Measurements from ENCODE around the gene LHFPL3. TPM values are rescaled to one million over a fixed set of nuclear protein-coding genes. Genes with fewer than 3 reads are reported as not detected.

The LHFPL3 gene
- total and polyA plus RNA-seq, 2 of the 13 experiments (the other 11 are each of a cell fraction or from before 2014, with no cell fraction given) = not detected

GRCh38 chr7:104480529-104480928 is 152.1 kb downstream of the LHFPL3 start:
- Histone ChIP-seq H3K9ac (ENCODE audit: insufficient read depth, low read depth, low read length) (no peak overlapping the region), H3K27me3 (ENCODE audit: control insufficient read depth in 1 of 2, insufficient read depth in 2 of 2, low read length in 2 of 2) (no peaks in the 10 kb centered on the region; a peak in 1 of 5 replicates), H3K27ac (ENCODE audit: extremely low read length, insufficient read depth, low read length) (no peak overlapping the region), H3K9me3 (ENCODE audit: low read length) (no peaks in the 10 kb centered on the region), H2AFZ (ENCODE audit: low read length) (no peak overlapping the region), H3K79me2 (ENCODE audit: insufficient read depth, low read length) (no peaks in the 10 kb centered on the region), H3K4me2 (ENCODE audit: low read depth, low read length) (no peak overlapping the region), H4K20me1 (ENCODE audit: insufficient read depth, low read length) (no peaks in the 10 kb centered on the region), H3K36me3 (replicated peaks in 1 of 2; ENCODE audit: control insufficient read depth in 1 of 2, insufficient read depth in 2 of 2, low read length in 2 of 2) (no peaks in the 10 kb centered on the region), H3K4me1 (ENCODE audit: insufficient read depth, low read length) (no peaks in the 10 kb centered on the region), H3K4me3 (replicated peaks in 1 of 3; ENCODE audit: insufficient read depth in 1 of 3, low read depth in 2 of 3, low read length in 3 of 3) (no peak overlapping the region)
- ChIA-PET POLR2A (no interaction called here), CTCF (ENCODE audit: low intra/inter-chr PET ratio, low total read pairs) (no interaction called here)
- FAIRE-seq (no peak), ATAC-seq (no peak), DNase-seq (ENCODE audit: low spot score) (no peak)
- no TSS peak for BruUV-seq (replicated peaks)
- in situ Hi-C loops (cut with HindIII; ENCODE audit: extremely low pct_ligation_motif_present, low pct_unique_long_range_greater_than_20kb) = no loop called here
- 10% methylated on average over 3 of the region's 3 CpGs for WGBS (ENCODE audit: low lambda C conversion rate)
- intact Hi-C loops (cut with micrococcal nuclease; ENCODE audit: unreplicated experiment) = no loop called here
- TF ChIP-seq ATRX (CRISPR knock-in tag; IDR thresholded peaks at IDR 0.05; ENCODE audit: borderline replicate concordance) = no peak
- no peak for TF ChIP-seq NRL (CRISPR knock-in tag; IDR thresholded peaks at IDR 0.05; ENCODE audit: borderline replicate concordance)
- TF ChIP-seq ZNF570 (CRISPR knock-in tag; IDR thresholded peaks at IDR 0.05; ENCODE audit: borderline replicate concordance) = no peak
- TF ChIP-seq KDM3A (CRISPR knock-in tag; IDR thresholded peaks at IDR 0.05; ENCODE audit: low read depth) = no peak
- no peak for TF ChIP-seq MED8 (CRISPR knock-in tag; IDR thresholded peaks at IDR 0.05; ENCODE audit: insufficient replicate concordance)
- no peak for TF ChIP-seq ZNF124 (CRISPR knock-in tag; IDR thresholded peaks at IDR 0.05)
- no peak for TF ChIP-seq ZSCAN30 (CRISPR knock-in tag; IDR thresholded peaks at IDR 0.05)
- TF ChIP-seq, protein P1, sequence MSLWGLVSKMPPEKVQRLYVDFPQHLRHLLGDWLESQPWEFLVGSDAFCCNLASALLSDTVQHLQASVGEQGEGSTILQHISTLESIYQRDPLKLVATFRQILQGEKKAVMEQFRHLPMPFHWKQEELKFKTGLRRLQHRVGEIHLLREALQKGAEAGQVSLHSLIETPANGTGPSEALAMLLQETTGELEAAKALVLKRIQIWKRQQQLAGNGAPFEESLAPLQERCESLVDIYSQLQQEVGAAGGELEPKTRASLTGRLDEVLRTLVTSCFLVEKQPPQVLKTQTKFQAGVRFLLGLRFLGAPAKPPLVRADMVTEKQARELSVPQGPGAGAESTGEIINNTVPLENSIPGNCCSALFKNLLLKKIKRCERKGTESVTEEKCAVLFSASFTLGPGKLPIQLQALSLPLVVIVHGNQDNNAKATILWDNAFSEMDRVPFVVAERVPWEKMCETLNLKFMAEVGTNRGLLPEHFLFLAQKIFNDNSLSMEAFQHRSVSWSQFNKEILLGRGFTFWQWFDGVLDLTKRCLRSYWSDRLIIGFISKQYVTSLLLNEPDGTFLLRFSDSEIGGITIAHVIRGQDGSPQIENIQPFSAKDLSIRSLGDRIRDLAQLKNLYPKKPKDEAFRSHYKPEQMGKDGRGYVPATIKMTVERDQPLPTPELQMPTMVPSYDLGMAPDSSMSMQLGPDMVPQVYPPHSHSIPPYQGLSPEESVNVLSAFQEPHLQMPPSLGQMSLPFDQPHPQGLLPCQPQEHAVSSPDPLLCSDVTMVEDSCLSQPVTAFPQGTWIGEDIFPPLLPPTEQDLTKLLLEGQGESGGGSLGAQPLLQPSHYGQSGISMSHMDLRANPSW (CRISPR knock-in tag; IDR thresholded peaks at IDR 0.05; ENCODE audit: borderline replicate concordance) = no peak
- no peak for TF ChIP-seq ZNF770 (CRISPR knock-in tag; IDR thresholded peaks at IDR 0.05)
- TF ChIP-seq, protein P2, sequence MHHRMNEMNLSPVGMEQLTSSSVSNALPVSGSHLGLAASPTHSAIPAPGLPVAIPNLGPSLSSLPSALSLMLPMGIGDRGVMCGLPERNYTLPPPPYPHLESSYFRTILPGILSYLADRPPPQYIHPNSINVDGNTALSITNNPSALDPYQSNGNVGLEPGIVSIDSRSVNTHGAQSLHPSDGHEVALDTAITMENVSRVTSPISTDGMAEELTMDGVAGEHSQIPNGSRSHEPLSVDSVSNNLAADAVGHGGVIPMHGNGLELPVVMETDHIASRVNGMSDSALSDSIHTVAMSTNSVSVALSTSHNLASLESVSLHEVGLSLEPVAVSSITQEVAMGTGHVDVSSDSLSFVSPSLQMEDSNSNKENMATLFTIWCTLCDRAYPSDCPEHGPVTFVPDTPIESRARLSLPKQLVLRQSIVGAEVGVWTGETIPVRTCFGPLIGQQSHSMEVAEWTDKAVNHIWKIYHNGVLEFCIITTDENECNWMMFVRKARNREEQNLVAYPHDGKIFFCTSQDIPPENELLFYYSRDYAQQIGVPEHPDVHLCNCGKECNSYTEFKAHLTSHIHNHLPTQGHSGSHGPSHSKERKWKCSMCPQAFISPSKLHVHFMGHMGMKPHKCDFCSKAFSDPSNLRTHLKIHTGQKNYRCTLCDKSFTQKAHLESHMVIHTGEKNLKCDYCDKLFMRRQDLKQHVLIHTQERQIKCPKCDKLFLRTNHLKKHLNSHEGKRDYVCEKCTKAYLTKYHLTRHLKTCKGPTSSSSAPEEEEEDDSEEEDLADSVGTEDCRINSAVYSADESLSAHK (CRISPR knock-in tag; IDR thresholded peaks at IDR 0.05; ENCODE audit: borderline replicate concordance) = no peak
- no peak for TF ChIP-seq HMG20B (CRISPR knock-in tag; conservative IDR thresholded peaks at IDR 0.05)
- TF ChIP-seq RNF2 (conservative IDR thresholded peaks at IDR 0.05; ENCODE audit: low read depth) = no peak
- TF ChIP-seq, protein P3, sequence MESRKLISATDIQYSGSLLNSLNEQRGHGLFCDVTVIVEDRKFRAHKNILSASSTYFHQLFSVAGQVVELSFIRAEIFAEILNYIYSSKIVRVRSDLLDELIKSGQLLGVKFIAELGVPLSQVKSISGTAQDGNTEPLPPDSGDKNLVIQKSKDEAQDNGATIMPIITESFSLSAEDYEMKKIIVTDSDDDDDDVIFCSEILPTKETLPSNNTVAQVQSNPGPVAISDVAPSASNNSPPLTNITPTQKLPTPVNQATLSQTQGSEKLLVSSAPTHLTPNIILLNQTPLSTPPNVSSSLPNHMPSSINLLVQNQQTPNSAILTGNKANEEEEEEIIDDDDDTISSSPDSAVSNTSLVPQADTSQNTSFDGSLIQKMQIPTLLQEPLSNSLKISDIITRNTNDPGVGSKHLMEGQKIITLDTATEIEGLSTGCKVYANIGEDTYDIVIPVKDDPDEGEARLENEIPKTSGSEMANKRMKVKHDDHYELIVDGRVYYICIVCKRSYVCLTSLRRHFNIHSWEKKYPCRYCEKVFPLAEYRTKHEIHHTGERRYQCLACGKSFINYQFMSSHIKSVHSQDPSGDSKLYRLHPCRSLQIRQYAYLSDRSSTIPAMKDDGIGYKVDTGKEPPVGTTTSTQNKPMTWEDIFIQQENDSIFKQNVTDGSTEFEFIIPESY (CRISPR knock-in tag; IDR thresholded peaks at IDR 0.05) = no peak
- TF ChIP-seq ZC3H4 (CRISPR knock-in tag; IDR thresholded peaks at IDR 0.05; ENCODE audit: borderline replicate concordance) = no peak
